Measurements from ENCODE around the gene ZNF879. TPM values are rescaled to one million over a fixed set of nuclear protein-coding genes. Genes with fewer than 3 reads are reported as not detected.

The ZNF879 gene
- total and polyA plus RNA-seq, 2 of the 13 experiments (the other 11 are each of a cell fraction or from before 2014, with no cell fraction given), result 0.83 to 2.8 TPM

DNA sequence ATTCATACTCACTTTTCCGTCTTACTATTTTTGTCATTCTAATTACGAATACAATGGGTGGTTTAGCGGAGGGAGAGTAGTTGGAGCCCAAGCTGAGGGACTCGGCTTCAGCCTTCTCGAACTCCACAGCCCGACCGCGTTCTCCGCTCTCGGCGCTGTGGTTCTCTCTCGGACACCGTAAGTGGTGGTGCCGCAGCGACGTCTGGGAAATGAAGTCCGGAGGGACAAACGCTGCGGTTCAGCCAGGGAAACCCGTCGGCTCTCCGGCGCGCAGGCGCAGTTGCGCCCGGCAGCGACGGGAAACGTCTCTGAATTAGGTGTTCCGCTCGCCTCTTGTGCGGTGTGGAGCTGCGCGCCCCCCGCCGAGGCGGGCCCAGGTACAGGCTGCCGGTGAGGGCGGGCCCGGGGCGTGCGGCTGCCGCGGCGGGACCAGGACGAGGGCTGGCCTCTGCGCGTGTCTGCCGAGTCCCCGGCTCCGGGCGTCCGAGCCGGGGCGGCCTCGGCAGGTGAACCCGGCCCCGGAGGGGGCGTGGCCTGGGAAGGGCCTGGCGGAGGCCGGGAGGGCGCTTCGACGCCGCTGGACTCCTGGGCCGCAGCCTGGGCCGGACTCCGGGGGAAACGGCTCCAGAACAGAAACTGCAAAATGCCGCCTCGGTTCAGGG, at the start of gene ZNF879 (continued):
- TF ChIP-seq, protein P1, sequence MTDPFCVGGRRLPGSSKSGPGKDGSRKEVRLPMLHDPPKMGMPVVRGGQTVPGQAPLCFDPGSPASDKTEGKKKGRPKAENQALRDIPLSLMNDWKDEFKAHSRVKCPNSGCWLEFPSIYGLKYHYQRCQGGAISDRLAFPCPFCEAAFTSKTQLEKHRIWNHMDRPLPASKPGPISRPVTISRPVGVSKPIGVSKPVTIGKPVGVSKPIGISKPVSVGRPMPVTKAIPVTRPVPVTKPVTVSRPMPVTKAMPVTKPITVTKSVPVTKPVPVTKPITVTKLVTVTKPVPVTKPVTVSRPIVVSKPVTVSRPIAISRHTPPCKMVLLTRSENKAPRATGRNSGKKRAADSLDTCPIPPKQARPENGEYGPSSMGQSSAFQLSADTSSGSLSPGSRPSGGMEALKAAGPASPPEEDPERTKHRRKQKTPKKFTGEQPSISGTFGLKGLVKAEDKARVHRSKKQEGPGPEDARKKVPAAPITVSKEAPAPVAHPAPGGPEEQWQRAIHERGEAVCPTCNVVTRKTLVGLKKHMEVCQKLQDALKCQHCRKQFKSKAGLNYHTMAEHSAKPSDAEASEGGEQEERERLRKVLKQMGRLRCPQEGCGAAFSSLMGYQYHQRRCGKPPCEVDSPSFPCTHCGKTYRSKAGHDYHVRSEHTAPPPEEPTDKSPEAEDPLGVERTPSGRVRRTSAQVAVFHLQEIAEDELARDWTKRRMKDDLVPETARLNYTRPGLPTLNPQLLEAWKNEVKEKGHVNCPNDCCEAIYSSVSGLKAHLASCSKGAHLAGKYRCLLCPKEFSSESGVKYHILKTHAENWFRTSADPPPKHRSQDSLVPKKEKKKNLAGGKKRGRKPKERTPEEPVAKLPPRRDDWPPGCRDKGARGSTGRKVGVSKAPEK (CRISPR knock-in tag; IDR thresholded peaks at IDR 0.05; ENCODE audit: borderline replicate concordance), result no peak
- TF ChIP-seq ZNF33A (CRISPR knock-in tag; IDR thresholded peaks at IDR 0.05; ENCODE audit: borderline replicate concordance) (no peak), SIN3B (IDR thresholded peaks at IDR 0.05; ENCODE audit: low read length) (no peak), KAT8 (CRISPR knock-in tag; IDR thresholded peaks at IDR 0.05) (no peak; the same call in 1 of the 2 replicates), HNRNPL (IDR thresholded peaks at IDR 0.05; ENCODE audit: low read depth, low read length) (no peak), ZNF720 (CRISPR knock-in tag; IDR thresholded peaks at IDR 0.05) (no peak), FOXO1 (CRISPR knock-in tag; IDR thresholded peaks at IDR 0.05) (no peak), HNF4G (IDR thresholded peaks at IDR 0.05; ENCODE audit: borderline replicate concordance, low read depth, low read length) (no peak), HNF4G (CRISPR knock-in tag; IDR thresholded peaks at IDR 0.05; ENCODE audit: borderline replicate concordance, low read depth) (no peak), ISX (CRISPR knock-in tag; conservative IDR thresholded peaks at IDR 0.05) (peak; percentile 55; the same call in 1 of the 2 replicates)
- TF ChIP-seq, protein P2, sequence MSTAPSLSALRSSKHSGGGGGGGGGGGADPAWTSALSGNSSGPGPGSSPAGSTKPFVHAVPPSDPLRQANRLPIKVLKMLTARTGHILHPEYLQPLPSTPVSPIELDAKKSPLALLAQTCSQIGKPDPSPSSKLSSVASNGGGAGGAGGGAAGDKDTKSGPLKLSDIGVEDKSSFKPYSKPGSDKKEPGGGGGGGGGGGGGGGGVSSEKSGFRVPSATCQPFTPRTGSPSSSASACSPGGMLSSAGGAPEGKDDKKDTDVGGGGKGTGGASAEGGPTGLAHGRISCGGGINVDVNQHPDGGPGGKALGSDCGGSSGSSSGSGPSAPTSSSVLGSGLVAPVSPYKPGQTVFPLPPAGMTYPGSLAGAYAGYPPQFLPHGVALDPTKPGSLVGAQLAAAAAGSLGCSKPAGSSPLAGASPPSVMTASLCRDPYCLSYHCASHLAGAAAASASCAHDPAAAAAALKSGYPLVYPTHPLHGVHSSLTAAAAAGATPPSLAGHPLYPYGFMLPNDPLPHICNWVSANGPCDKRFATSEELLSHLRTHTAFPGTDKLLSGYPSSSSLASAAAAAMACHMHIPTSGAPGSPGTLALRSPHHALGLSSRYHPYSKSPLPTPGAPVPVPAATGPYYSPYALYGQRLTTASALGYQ (CRISPR knock-in tag; IDR thresholded peaks at IDR 0.05), result no peak
- TF ChIP-seq, protein P3, sequence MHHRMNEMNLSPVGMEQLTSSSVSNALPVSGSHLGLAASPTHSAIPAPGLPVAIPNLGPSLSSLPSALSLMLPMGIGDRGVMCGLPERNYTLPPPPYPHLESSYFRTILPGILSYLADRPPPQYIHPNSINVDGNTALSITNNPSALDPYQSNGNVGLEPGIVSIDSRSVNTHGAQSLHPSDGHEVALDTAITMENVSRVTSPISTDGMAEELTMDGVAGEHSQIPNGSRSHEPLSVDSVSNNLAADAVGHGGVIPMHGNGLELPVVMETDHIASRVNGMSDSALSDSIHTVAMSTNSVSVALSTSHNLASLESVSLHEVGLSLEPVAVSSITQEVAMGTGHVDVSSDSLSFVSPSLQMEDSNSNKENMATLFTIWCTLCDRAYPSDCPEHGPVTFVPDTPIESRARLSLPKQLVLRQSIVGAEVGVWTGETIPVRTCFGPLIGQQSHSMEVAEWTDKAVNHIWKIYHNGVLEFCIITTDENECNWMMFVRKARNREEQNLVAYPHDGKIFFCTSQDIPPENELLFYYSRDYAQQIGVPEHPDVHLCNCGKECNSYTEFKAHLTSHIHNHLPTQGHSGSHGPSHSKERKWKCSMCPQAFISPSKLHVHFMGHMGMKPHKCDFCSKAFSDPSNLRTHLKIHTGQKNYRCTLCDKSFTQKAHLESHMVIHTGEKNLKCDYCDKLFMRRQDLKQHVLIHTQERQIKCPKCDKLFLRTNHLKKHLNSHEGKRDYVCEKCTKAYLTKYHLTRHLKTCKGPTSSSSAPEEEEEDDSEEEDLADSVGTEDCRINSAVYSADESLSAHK (CRISPR knock-in tag; IDR thresholded peaks at IDR 0.05; ENCODE audit: borderline replicate concordance), result no peak
- TF ChIP-seq, protein P4, sequence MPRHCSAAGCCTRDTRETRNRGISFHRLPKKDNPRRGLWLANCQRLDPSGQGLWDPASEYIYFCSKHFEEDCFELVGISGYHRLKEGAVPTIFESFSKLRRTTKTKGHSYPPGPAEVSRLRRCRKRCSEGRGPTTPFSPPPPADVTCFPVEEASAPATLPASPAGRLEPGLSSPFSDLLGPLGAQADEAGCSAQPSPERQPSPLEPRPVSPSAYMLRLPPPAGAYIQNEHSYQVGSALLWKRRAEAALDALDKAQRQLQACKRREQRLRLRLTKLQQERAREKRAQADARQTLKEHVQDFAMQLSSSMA (CRISPR knock-in tag; IDR thresholded peaks at IDR 0.05), result no peak
- TF ChIP-seq, protein P5, sequence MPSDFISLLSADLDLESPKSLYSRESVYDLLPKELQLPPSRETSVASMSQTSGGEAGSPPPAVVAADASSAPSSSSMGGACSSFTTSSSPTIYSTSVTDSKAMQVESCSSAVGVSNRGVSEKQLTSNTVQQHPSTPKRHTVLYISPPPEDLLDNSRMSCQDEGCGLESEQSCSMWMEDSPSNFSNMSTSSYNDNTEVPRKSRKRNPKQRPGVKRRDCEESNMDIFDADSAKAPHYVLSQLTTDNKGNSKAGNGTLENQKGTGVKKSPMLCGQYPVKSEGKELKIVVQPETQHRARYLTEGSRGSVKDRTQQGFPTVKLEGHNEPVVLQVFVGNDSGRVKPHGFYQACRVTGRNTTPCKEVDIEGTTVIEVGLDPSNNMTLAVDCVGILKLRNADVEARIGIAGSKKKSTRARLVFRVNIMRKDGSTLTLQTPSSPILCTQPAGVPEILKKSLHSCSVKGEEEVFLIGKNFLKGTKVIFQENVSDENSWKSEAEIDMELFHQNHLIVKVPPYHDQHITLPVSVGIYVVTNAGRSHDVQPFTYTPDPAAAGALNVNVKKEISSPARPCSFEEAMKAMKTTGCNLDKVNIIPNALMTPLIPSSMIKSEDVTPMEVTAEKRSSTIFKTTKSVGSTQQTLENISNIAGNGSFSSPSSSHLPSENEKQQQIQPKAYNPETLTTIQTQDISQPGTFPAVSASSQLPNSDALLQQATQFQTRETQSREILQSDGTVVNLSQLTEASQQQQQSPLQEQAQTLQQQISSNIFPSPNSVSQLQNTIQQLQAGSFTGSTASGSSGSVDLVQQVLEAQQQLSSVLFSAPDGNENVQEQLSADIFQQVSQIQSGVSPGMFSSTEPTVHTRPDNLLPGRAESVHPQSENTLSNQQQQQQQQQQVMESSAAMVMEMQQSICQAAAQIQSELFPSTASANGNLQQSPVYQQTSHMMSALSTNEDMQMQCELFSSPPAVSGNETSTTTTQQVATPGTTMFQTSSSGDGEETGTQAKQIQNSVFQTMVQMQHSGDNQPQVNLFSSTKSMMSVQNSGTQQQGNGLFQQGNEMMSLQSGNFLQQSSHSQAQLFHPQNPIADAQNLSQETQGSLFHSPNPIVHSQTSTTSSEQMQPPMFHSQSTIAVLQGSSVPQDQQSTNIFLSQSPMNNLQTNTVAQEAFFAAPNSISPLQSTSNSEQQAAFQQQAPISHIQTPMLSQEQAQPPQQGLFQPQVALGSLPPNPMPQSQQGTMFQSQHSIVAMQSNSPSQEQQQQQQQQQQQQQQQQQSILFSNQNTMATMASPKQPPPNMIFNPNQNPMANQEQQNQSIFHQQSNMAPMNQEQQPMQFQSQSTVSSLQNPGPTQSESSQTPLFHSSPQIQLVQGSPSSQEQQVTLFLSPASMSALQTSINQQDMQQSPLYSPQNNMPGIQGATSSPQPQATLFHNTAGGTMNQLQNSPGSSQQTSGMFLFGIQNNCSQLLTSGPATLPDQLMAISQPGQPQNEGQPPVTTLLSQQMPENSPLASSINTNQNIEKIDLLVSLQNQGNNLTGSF (CRISPR knock-in tag; IDR thresholded peaks at IDR 0.05), result 0 out of 2 replicates have a peak, but pooled peaks have one; percentile 33
